G401.6 (cell line): Measurements from ENCODE around the gene TICAM2.
"Not testable (repeated sequence)": the region's sequence is repeated elsewhere in the genome, so short reads cannot be mapped to it uniquely, and the experiment has no call there.

Experiments used
- FAIRE-seq: peaks from 2 replicates; lab custom pipeline; 2012; peaks lifted over from hg19 to GRCh38; lab: Jason Lieb, UNC

Gene TICAM2, protein sequence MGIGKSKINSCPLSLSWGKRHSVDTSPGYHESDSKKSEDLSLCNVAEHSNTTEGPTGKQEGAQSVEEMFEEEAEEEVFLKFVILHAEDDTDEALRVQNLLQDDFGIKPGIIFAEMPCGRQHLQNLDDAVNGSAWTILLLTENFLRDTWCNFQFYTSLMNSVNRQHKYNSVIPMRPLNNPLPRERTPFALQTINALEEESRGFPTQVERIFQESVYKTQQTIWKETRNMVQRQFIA

DNA sequence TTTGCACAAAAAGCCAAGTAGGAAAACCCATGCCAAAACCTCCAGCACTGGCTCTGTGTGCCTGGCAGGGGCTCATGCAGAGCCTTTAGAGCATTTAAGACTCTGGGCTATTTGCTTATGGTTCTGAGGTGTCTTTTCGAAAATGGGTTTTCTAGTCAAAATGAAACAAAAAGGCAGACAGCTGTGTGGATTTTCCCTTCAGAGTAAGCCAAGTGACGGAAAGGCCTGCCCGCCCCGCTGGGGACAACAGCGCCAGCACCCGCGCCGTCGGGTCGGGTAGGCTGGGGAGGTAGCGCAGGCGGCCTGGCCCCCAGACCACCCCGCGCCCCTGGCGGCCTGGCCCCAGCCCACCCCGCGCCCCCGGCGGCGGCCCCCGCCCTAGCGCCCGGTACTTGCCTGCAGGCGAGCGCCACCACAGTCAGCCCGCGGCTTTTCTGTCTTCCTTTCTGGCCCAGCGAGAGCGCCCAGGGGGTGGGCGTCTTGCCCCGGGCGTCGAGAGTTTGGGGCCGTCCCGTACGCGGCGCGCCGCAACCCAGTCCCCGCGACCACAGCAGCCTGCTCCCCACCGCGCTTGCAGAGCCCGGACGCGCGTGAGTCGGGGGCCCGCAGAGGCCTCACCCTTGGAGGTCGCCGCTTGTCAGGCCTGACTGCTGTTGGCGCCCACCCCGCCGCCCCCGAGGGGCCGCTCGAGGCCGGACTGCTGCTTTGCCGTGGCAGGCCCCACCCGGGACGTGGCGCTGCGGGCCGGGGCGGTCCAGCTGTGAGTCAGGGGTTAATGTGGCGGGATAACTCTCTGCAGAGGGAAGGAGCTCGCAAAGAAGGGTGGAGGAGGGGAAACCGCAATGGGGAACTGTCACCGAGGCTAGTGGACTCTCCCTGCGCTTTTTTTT, at the start of gene TICAM2:
Gene TICAM2 (minus strand): TSS at position 779 of the 890 bp plus-strand sequence. CDS start 21,223 bp downstream, outside the sequence.
- no peak for FAIRE-seq

DNA sequence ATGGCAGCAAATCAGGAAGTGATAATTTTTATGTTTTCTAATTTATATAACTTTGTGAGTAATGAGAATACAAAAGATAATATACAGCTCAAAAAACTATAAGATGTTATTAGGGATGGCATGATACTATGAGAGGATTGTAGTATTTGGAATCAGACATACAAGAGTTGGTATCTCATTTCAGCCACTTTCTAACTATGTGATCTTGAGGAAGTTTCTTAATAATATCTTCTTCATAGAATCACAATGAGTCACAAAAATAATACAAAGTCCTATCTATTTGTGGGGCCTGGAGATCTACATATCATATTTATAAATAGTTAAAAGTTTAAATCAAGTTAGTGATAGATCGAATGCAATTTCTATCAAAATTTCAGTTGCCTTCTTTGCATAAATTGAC, 47.3 kb upstream of the TICAM2 start:
- no peak for FAIRE-seq

DNA sequence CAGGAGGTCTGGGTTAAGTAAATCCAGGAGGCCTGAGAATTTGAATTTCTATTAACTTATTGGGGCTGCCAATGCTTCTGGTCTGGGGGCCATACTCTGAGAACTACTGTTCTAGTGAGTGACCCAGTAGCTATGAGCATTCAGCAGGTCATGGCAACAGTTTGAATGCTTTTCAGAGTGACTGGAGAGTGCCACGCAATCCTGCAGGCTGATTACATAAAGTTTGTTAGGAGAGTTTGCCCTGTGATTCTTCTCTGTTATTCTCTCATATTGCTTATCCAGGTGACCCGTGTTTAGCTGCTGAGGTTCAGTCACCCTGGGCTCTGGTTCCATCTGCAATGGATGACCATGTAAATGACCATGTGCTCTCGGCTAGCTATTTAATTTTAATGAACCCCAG, 45.8 kb upstream of the TICAM2 start:
- FAIRE-seq: no peak

DNA sequence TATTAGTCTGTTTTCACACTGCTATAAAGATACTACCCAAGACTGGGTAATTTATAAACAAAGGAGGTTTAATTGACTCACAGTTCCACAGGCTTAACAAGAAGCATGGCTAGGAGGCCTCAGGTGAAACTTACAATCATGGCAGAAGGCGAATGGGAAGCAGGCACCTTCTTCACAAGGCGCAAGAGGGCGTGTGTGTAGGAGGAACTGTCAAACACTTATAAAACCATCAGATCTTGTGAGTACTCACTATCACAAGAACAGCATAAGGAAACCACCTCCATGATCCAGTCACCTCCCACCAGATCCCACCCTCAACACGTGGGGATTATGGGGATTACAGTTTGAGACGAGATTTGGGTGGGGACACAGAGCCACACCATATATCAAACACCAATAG, 43.1 kb upstream of the TICAM2 start:
- not testable (repeated sequence) for FAIRE-seq

DNA sequence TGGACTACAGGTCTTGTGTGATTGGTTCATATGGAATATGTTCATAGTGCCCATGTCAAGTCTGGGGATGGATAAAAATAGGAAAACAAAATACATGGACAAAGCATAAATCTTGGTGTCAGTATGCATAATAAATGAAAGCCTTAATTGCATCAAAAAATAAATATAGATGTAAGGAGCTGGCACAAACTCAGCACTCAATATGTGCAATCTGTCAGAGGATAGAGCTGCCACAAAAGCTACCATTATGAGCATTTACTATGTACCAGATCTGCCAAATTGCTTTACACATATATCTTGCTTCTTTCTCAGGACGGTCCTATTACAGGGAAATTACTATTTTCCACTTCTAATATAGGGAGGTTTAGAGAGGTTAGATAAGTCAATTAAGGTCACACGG, 41.8 kb upstream of the TICAM2 start:
- no peak for FAIRE-seq

DNA sequence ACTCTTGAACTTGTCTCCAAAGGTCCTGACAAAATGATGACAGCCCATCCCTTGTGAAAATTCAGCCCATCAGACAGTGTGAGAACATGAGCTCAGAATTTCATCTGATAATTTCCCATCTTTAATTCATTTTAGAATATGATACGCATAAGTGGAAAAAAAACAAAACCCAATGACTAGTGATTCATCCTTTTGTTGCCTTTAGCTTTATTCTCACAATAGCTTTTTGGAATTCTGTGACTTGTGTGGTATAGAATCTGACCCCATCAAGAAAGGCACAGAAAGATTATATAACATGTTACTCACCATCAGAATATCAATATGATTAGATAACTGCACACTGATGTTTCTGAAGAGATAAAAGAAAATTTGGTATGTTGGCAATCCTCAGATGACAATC, 39.7 kb upstream of the TICAM2 start:
- no peak for FAIRE-seq

DNA sequence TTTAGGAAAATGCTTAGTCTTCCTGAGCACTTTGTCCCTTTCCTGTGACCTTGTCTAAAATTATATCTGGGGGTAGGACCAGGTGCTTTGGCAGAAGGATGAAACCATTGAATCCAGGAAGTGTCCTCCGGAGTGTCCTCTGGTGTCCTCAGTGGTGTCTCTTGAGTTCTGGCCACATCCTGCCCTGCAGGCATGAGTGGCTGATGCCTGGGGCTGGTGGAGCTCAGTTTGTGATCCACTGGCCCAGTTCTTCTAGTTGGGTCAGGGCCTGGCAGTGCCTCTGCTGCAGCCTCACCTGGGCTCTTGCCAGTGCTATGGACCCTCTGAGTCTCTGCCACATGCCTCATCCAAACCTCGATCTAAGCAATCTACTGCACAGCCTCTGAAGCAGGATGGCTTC, 38.0 kb upstream of the TICAM2 start:
- no peak for FAIRE-seq

DNA sequence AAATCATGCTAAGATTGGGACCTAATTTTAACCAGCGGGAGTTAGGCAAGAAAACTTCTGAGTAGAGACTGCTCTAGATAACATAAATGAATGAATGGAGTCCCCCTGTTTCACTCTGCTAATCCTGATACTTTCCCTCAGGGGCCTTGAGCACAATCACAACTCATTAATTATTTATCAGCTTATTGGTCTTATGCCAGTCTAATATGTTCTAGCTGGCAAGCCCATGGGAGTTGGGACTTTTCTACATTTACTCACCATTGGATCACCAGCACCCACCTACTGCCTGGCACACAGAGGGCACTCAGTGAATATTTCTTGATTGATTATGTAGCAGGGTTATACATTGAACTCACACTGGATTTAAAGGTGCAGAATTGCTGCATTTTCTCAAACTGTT, 37.1 kb upstream of the TICAM2 start:
- no peak for FAIRE-seq

DNA sequence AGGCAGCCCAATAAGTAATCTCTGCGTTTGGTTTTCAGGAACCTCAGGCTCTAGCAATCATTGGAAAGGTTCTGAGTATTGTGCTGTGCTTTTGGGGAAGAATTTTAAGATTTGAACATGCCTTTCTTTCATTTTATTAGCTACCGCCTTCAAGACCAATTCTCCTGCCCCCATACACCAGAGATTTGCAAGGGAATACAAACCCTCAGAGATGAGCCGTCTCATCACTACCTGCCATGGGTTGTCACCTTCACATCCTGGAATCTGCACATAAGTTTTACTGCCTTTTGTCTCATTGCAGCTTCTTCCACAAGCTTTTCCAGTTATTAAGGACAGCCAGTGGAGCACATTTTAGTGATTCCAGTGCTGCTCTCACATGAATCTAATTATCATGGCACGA, 35.2 kb upstream of the TICAM2 start:
- no peak for FAIRE-seq

DNA sequence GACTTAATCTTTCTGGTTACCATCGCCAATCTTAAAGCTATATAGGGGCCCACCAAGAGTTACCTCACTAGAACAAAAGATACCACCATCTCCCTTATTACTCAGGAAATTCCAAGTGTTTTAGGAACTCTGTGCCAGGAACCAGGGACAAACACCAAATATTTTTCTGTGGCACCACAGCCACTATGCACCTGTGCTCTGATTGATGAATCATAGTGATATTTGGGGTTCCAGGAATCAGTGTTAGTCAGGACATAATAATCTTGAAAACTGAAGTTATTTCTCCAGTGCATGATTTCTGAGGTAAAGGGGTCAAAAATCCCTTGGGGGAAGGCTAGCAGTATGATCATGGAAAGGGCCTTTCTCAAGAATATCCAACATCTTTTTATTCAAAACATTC, 33.7 kb upstream of the TICAM2 start:
- no peak for FAIRE-seq

DNA sequence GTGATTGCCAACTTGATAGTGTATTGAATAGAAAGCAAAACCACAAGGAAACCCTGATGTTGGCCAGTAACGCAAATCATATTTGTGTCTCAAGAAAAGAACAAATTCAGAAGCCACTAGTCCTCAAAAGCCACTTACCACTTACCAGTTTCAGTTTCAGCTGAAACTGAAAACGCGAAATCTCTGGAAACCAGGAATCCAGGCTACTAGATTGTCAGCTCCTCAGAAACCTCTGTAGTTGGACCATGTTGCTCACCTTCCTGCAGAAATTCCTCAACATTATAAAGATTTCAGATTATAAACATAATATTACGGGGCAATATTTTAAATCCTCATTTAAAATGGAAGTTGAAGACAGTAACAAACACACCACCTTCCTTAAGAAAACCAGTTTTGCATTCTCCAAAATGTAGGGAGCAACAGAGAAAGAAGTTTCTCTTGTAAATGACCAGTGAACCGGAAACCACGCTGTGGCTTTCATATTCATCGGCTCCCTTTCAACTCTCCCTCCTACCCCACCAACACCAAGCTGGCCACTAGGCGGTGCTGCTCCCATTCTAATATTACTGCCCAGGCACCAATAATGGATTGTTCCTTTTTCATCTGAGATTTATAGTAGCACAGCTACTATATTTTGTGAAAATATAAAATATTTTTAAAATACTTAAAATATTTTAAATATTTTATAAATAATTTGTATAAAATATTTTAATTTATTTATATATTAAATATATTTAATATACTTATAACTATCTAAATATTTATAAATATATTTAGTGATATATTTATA, 32.3 kb upstream of the TICAM2 start:
- FAIRE-seq: peak; percentile 99

DNA sequence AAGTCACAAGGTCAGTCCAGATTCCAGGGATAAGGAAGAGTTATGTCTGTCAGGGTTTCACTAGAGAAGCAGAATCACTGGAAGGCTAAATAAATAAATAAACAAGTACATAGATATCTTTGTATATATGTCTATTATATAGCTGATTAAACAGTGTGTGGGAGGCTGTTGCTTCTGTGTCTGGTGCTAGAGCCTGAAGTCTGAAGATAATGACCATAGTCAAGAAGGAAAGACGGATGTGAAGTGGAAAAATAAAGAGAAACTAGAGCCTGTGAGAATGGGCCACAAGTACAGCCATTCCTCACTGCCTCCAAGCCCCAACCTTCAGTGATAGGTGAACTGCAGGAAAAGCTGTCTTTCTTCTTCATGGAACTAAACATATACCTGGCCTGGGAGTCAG, 27.6 kb upstream of the TICAM2 start:
- no peak for FAIRE-seq

DNA sequence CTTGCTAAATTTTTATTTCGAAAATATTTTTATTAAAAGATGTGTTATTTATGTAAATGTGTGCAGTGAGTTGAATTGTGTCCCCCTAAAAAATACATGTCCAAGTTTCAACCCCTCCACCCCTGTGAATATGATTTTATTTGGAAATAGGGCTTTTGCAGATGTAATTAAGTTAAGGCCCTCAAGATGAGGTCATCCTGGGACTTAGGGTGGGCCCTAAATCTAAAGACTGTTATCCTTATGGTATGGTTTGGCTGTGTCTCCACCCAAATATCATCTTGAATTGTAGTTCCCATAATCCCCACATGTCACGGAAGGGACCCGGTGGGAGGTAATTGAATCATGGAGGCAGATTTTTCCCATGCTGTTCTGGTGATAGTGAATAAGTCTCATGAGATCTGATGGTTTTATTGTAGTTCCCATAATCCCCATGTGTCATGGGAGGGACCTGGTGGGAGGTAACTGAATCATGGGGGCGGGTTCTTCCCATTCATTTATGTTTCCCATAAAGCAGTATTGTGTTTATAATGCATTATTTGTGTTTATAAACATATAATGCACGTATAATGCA, 25.1 kb upstream of the TICAM2 start:
- FAIRE-seq: no peak

DNA sequence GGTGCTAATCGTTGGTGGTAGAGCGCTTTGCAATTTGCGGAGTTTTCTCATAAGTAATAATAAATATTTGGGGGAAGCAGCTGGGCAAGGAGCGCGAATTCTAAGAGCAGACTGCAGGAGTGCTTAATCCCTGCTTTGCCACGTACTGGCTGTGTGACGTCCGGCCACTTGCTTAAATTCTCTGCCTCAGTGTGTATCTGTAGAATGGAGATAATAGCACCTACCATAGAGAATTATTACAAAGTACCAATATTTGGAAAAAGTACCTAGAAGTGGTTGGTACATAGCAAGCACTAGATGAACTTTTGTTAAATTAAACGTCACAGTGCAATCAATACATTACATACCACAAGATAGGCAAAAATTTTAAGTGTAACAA, 24.2 kb upstream of the TICAM2 start:
- FAIRE-seq: no peak

DNA sequence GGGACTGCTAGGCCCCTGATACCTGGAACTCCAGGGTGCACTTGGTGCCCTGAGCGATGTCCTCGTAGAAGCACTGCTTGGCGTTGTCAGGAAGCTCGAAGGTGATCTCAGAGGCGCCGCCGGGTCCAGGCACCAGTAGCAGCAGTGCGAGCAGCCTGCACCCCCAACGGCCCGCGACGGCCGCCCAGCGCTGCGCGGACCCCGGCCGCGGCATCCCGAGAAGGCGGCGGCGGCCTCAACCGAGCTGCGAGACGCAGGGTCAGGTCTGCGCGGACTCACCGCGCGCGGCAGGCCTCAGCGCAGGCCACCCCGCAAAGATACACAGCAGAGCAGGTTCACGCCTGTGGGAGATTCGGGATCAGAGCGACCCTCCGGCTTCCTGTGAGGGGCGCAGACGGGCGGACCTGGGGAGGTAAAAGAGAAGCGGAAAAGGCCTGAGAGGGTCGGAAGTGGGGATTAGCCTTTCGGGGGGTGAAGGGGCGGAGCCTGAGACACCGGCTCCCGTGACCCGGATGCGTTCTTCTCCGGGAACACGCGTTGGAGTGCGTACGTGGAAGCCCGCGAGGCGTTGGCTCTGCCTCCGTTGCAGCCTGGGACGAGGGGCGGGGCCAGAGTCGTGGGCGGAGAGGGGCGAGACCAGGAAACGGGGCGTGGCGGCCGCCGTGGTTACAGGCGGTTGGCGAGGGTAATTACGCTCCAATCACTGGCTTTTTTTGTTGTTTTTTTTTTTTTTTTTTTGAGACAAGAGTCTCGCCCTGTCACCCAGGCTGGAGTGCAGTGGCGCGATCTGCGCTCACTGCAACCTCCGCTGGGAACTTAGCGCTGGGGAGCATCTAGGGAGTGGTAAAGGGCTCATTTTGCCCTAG, 23.5 kb upstream of the TICAM2 start, which contains the start of gene TMED7:
Gene TMED7 (minus strand): TSS at position 458 of the 866 bp plus-strand sequence. CDS start 244 bp downstream, at position 214.
- FAIRE-seq: peak; percentile 98

DNA sequence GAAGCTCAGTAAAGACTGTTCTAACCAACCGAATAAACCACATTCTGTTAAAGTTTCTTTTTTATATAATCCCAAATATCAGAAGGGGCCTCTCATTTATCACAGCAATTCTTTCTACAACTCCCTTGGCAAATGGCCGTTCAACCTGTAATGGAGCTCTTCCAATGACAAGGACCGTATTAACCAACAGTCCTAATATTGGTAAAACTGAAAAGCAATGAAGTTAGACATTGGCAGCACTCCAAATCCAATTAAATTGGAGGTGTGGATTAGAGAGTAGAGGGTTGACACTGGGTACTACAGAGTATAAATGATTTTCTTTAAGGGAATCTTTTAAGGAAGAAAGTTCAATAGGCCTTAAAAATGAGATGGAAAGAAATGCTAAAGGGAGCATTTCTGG, 22.7 kb upstream of the TICAM2 start:
- no peak for FAIRE-seq

DNA sequence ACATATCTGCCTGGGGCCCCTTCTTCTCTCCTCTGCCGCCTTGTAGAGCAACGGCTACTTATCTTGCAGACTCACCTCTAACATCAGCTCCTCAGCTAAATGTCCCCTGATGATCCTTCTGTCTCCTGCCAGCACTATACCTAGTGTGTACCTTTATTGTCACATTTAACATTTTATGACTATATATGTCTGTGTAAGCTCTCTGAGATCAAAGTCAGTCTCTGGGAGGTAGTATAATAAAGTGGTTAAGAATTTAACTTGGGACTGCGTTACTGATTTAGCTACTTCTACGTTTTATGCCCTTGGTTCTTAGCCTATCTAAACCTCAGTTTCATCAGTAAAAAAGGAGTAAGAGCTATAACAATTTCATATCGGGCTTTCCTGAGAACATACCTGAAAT, 21.4 kb upstream of the TICAM2 start:
- no peak for FAIRE-seq

DNA sequence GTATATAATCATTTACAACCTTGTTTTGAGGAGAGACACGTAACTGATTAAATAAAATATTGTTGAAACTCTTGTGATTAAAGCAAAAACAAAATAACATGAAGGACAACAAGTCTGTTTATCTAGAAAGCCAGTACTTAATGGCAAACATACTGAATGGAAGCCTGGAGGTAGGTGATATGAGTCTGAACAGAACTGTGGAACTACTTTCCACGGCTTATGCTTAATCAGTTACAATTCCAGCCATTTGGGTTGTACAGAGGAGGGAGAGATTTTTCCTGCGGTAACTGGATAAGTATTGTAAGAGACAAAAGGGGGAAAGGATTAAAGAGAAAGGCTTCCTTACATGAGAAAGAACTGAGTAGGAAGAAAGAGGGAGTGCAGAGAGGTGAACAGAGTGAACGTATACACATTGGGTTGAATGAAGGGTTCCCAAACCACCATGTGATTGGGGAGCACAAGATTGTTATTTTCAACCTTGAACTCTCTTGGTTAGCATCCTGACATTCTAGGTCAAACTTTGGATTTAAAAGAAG, 19.2 kb upstream of the TICAM2 start:
- FAIRE-seq: no peak

DNA sequence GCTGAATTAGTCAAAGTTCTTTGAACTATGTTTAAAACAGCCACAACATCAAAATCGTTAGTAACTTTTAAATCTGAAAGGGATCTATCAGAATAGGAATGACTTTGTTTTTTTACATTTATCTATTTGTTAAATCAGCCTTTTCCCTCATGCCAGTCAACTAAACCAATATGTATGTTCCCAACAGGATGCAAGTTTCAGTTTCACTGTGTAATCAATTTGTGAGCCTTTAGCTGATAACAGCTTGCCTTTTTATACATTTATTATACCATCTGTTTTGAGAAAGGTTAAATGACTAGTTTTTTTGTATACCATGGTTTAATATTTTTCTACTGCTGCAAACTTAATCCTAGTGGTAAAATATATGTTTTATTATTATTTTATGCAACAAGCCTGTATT, 14.6 kb upstream of the TICAM2 start:
- FAIRE-seq: no peak

DNA sequence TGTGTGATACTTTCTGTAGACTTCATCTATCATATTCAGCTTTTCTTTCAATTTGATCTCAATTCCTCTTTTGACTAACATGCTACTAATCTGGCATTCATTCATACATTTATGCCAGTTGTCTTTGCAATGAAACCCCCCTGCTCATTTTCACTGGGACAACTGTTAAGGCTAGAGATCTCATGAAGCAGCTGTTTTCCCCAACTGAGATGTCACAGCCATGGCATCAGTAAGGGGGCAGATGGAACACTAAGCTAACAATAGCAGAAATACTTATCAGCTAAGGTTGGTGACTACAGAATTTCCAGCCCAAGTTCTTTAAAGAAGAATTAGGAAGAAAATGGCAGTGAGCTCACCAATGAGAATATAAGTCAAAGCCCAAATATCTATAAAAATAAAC, 14.2 kb upstream of the TICAM2 start:
- no peak for FAIRE-seq

DNA sequence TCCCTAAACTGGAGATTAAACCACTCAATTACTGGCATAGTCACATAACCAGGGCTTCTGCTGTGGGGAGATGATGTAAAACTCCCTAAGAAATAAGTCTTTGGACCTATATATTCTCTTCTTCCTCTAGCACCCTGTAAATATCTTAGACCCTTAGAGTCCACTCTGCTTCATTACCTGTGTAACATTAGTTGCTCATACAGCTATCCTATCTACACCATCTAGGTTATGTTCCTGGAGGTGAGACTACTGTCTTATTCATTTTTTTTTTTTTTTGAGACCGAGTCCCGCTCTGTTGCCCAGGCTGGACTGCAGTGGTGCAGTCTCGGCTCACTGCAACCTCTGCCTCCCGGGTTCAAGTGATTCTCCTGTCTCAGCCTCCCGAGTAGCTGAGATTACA, 9.6 kb upstream of the TICAM2 start:
- FAIRE-seq: no peak
